ENCODE measurements around the gene SRRT. TPM values are rescaled to one million over a fixed set of nuclear protein-coding genes. Genes with fewer than 3 reads are reported as not detected.

Gene SRRT
- total and polyA plus RNA-seq, 2 of the 4 experiments (the other 2 are of a cell fraction) = 41.4 to 93.5 TPM

DNA sequence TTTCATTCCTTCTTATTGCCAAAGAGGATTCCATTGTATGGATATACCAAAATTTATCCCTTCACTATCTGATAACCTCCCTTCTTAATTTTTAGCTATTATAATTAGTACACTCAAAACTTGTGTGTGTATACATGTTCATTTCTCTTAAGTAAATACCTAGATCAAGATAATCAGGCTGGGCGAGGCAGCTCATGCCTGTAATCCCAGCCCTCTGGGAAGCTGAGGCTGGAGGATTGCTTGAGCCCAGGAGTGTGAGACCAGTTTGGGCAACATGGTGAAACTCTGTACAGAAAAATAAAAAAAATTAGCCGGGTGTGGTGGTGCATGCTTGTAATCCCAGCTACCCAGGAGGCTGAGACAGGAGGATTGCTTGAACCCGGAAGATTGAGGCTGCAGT lies 36.6 kb downstream of the SRRT start:
- Histone ChIP-seq H3K56ac (ENCODE audit: extremely low read depth, insufficient read depth, low read length) (no peak overlapping the region), H2BK15ac (ENCODE audit: low read depth, low read length) (no peak overlapping the region), H3K14ac (replicated peaks; ENCODE audit: low read depth, low read length) (no peak overlapping the region), H4K8ac (ENCODE audit: low read depth in 2 of 2, low read length in 2 of 2) (no peak overlapping the region), H3K27me3 (ENCODE audit: control insufficient read depth, insufficient read depth, low read length) (no peaks in the 10 kb centered on the region), H3K4me1 (ENCODE audit: control insufficient read depth, insufficient read depth, low read length) (no peaks in the 10 kb centered on the region), H3K23ac (ENCODE audit: low read depth, low read length) (no peak overlapping the region), H3K27ac (ENCODE audit: insufficient read depth, low read length) (no peak overlapping the region), H2BK120ac (ENCODE audit: low read depth, low read length) (no peak overlapping the region), H3K79me1 (ENCODE audit: low read depth in 1 of 2, low read length in 2 of 2) (no peaks in the 10 kb centered on the region), H3K4me2 (ENCODE audit: low read depth, low read length) (no peak overlapping the region), H4K91ac (ENCODE audit: insufficient read depth, low read depth, low read length) (no peak overlapping the region), H3K18ac (ENCODE audit: low read depth, low read length) (no peak overlapping the region), H3K9me1 (ENCODE audit: insufficient read depth, low read length) (no peaks in the 10 kb centered on the region), H3K9me3 (ENCODE audit: control insufficient read depth, insufficient read depth, low read length) (peaks cover 2% of the 10 kb centered on the region; the same call in 1 of the 2 replicates), H2BK20ac (ENCODE audit: low read depth, low read length) (no peak overlapping the region), H3K4ac (ENCODE audit: low read depth, low read length) (no peak overlapping the region), H3K4me3 (ENCODE audit: insufficient read depth, low read depth, low read length) (no peak overlapping the region), H2AK5ac (ENCODE audit: low read depth, low read length) (no peak overlapping the region), H2AK9ac (replicated peaks; ENCODE audit: low read depth, low read length, poor library complexity) (no peak overlapping the region), H4K5ac (ENCODE audit: low read depth, low read length) (no peak overlapping the region), H2AFZ (replicated peaks; ENCODE audit: low read length, poor library complexity) (no peak overlapping the region), H3K9ac (ENCODE audit: low read depth, low read length) (no peak overlapping the region), H2BK5ac (ENCODE audit: low read depth, low read length, poor library complexity, severe bottlenecking) (no peak overlapping the region), H3K36me3 (ENCODE audit: control insufficient read depth, insufficient read depth, low read length) (no peaks in the 10 kb centered on the region), H4K20me1 (ENCODE audit: insufficient read depth, low read length) (no peaks in the 10 kb centered on the region)
- WGBS, 2 experiments (ENCODE audit: extremely low coverage in 2 of 2, insufficient read length in 1 of 2) = no CpG with 5 or more reads among the region's 3 CpGs
- ChIA-PET POLR2A (ENCODE audit: unreplicated experiment) (no interaction called here), CTCF (no interaction called here)
- no peak for TF ChIP-seq RAD21 (IDR thresholded peaks at IDR 0.05; ENCODE audit: low read length)
- no peak for TF ChIP-seq RCOR1 (IDR thresholded peaks at IDR 0.05; ENCODE audit: insufficient replicate concordance, low read length)
- no peak for TF ChIP-seq MAZ (IDR thresholded peaks at IDR 0.05; ENCODE audit: borderline replicate concordance, low read depth, low read length)
- TF ChIP-seq, protein P1, sequence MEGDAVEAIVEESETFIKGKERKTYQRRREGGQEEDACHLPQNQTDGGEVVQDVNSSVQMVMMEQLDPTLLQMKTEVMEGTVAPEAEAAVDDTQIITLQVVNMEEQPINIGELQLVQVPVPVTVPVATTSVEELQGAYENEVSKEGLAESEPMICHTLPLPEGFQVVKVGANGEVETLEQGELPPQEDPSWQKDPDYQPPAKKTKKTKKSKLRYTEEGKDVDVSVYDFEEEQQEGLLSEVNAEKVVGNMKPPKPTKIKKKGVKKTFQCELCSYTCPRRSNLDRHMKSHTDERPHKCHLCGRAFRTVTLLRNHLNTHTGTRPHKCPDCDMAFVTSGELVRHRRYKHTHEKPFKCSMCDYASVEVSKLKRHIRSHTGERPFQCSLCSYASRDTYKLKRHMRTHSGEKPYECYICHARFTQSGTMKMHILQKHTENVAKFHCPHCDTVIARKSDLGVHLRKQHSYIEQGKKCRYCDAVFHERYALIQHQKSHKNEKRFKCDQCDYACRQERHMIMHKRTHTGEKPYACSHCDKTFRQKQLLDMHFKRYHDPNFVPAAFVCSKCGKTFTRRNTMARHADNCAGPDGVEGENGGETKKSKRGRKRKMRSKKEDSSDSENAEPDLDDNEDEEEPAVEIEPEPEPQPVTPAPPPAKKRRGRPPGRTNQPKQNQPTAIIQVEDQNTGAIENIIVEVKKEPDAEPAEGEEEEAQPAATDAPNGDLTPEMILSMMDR (conservative IDR thresholded peaks at IDR 0.05; ENCODE audit: low read depth, low read length) = no peak
- TF ChIP-seq USF2 (IDR thresholded peaks at IDR 0.05; ENCODE audit: low read depth, low read length) = no peak
- no peak for TF ChIP-seq SMC3 (IDR thresholded peaks at IDR 0.05; ENCODE audit: low read depth, low read length)
- no peak for TF ChIP-seq BHLHE40 (IDR thresholded peaks at IDR 0.05; ENCODE audit: low read depth, low read length)
- no peak for TF ChIP-seq POLR2A (IDR thresholded peaks at IDR 0.05; ENCODE audit: low read depth, low read length)
- in situ Hi-C loops (cut with MboI; ENCODE audit: low sequenced_read_pairs) = no loop called here
- dilution Hi-C loops (cut with HindIII; ENCODE audit: low sequenced_read_pairs, unreplicated experiment) = no loop called here
- BruUV-seq (replicated peaks) = no TSS peak
- ATAC-seq (ENCODE audit: low read depth) (no peak), DNase-seq (no peak)
- intact Hi-C loops (cut with micrococcal nuclease) = no loop called here
